GM12878 (cell line): ENCODE measurements around the gene RASGEF1B. TPM values are rescaled to one million over a fixed set of nuclear protein-coding genes. Genes with fewer than 3 reads are reported as not detected.

Experiments
- ATAC-seq: fragments of 200-7000 bp; cut with Tn5 transposase; 3 replicates; pipeline ENCODE4 v1.9.1; 2020; ENCODE audit warnings: mild to moderate bottlenecking, moderate library complexity
- BruUV-seq: library from RNA; stranded (reverse); fragments of 400-500 nt; replicated peaks from 2 replicates; lab custom pipeline; 2021; lab: Mats Ljungman, UMichigan
- CTCF ChIA-PET: fragments of 300-600 bp; sonication (Branson Sonifier 250); formaldehyde crosslinking; extraction: SDS; loops from one replicate; lab custom pipeline; 2021; ENCODE audit warnings: inconsistent platforms; lab: Yijun Ruan, JAX
- POLR2A ChIA-PET: fragments of 350-600 bp; formaldehyde crosslinking; extraction: SDS; loops from one replicate; lab custom pipeline; 2021; ENCODE audit warnings: inconsistent platforms; lab: Charles Lee
- RAD21 ChIA-PET: fragments of 300-600 bp; sonication (Branson Sonifier 250); formaldehyde crosslinking; loops from one replicate; lab custom pipeline; 2023; ENCODE audit warnings: antibody characterized with exemption; ENCODE audit not compliant: unreplicated experiment; lab: Charles Lee
- SMC1A ChIA-PET: fragments of 300-600 bp; sonication (Branson Sonifier 250); formaldehyde crosslinking; loops from one replicate; lab custom pipeline; 2023; ENCODE audit not compliant: unreplicated experiment, uncharacterized antibody; lab: Charles Lee
- DNase-seq: peaks from one replicate; pipeline ENCODE4 v3.0.0-alpha.2; 2011; ENCODE audit warnings: low read depth, low spot score
- FAIRE-seq: peaks from 3 replicates; lab custom pipeline; 2011; peaks lifted over from hg19 to GRCh38; lab: Jason Lieb, UNC
- H2AFZ ChIP-seq: 2 replicates; pipeline ENCODE4 v1.6.0; 2011; ENCODE audit warnings: low read depth, low read length, control low read depth; ENCODE audit not compliant: control insufficient read depth
- H3K27ac ChIP-seq: 2 replicates; pipeline ENCODE4 v1.5.1; 2011; ENCODE audit warnings: control low read depth; ENCODE audit not compliant: control insufficient read depth, insufficient read depth
- H3K27me3 ChIP-seq, 2 experiments: replicated peaks in 1 of 2; 2 replicates each; pipeline versions ENCODE4 v1.6.0 to v1.6.1; 2011; ENCODE audit warnings: low read length in 1 of 2; ENCODE audit not compliant: control insufficient read depth in 2 of 2, insufficient read depth in 2 of 2
- H3K36me3 ChIP-seq, 2 experiments: 2 replicates each; pipeline ENCODE4 v1.5.1; 2011; ENCODE audit warnings: low read length in 1 of 2; ENCODE audit not compliant: control insufficient read depth in 2 of 2, insufficient read depth in 2 of 2
- H3K4me1 ChIP-seq: 2 replicates; pipeline ENCODE4 v1.6.1; 2011; ENCODE audit warnings: mild to moderate bottlenecking, low read length, moderate library complexity, mixed read lengths; ENCODE audit not compliant: control insufficient read depth, insufficient read depth
- H3K4me2 ChIP-seq: 2 replicates; pipeline ENCODE4 v1.6.0; 2011; ENCODE audit warnings: control low read depth; ENCODE audit not compliant: control insufficient read depth, insufficient read depth
- H3K4me3 ChIP-seq: fragments of 200-600 bp; sonication (generic); 2 replicates; pipeline ENCODE4 v1.5.1; 2016
- H3K79me2 ChIP-seq: 2 replicates; pipeline ENCODE4 v1.6.0; 2011; ENCODE audit warnings: low read length; ENCODE audit not compliant: control insufficient read depth, insufficient read depth
- H3K9ac ChIP-seq: 2 replicates; pipeline ENCODE4 v1.8.0; 2011; ENCODE audit warnings: low read length, control low read depth, mixed read lengths; ENCODE audit not compliant: control insufficient read depth, insufficient read depth
- H3K9me3 ChIP-seq: replicated peaks from 3 replicates; pipeline ENCODE4 v1.5.1; 2011; ENCODE audit warnings: mild to moderate bottlenecking, low read length; ENCODE audit not compliant: control insufficient read depth, insufficient read depth
- H4K20me1 ChIP-seq: 2 replicates; pipeline ENCODE4 v1.6.0; 2011; ENCODE audit not compliant: control insufficient read depth, insufficient read depth
- ATF3 ChIP-seq: IDR thresholded peaks from 2 replicates; pipeline ENCODE4 v1.6.1; 2011; ENCODE audit warnings: low read depth, mild to moderate bottlenecking, low read length, moderate library complexity, borderline replicate concordance; ENCODE audit errors: extremely low read depth
- EED ChIP-seq: sonication (generic); IDR thresholded peaks from 2 replicates; pipeline ENCODE4 v1.6.1; 2016; ENCODE audit warnings: antibody characterized with exemption, low read depth
- MAX ChIP-seq: IDR thresholded peaks from 2 replicates; pipeline ENCODE4 v1.6.1; 2012; ENCODE audit warnings: low read depth, low read length, improper control_type of control experiment
- PAX5 ChIP-seq: IDR thresholded peaks from 2 replicates; pipeline ENCODE4 v1.6.1; 2011; ENCODE audit warnings: low read depth, low read length, borderline replicate concordance
- SPI1 ChIP-seq: IDR thresholded peaks from 2 replicates; pipeline ENCODE4 v1.6.1; 2011; ENCODE audit warnings: low read depth, mild to moderate bottlenecking, low read length, moderate library complexity, borderline replicate concordance; ENCODE audit not compliant: insufficient read depth
- SUZ12 ChIP-seq: fragments of 200-600 bp; sonication (generic); IDR thresholded peaks from one replicate; pipeline ENCODE4 v1.6.1; 2018; ENCODE audit warnings: antibody characterized with exemption, mild to moderate bottlenecking; ENCODE audit not compliant: unreplicated experiment
- USF2 ChIP-seq: IDR thresholded peaks from 2 replicates; pipeline ENCODE4 v1.6.1; 2011; ENCODE audit warnings: low read depth, low read length, improper control_type of control experiment, borderline replicate concordance
- WGBS: methylation state at CpG from one replicate; pipeline ENCODE4 v1.1.6; 2016; ENCODE audit warnings: low lambda C conversion rate; ENCODE audit not compliant: insufficient replicate concordance, insufficient coverage; ENCODE audit errors: missing lambda C conversion rate; 5-methylcytosine and 5-hydroxymethylcytosine counted together
- in situ Hi-C: fragments of 300-500 bp; cut with MboI; formaldehyde crosslinking; loops from 9 replicates; pipeline ENCODE4 v1.14.3; 2018; ENCODE audit warnings: mixed read lengths
- intact Hi-C: fragments of 100-400 bp; cut with micrococcal nuclease; formaldehyde crosslinking; loops from one replicate; pipeline ENCODE4 v1.14.2; 2022; ENCODE audit not compliant: unreplicated experiment
- polyA plus RNA-seq, 11 experiments: library from polyadenylated mRNA; depleted of rRNA in 4 of 11; unstranded in 6 of 11; stranded (reverse) in 5 of 11; fragments of >200 nt; fragmentation: Nextera tagmentation in 4 of 11; fragmentation: Illumina TruSeq in 1 of 11; extraction: Ambion mirVana in 4 of 11; extraction: Trizol in 1 of 11; gene quantifications; 1 replicate in 1 of 11; 2 replicates in 10 of 11; pipeline versions ENCODE4 v1.2.1 to v1.2.3, GENCODE V29; 2011 to 2016; ENCODE audit warnings: inconsistent platforms in 2 of 11, missing spikeins in 2 of 11, low read depth in 1 of 11
- total RNA-seq, 4 experiments: library from RNA; depleted of rRNA in 3 of 4; stranded (reverse); fragments of >200 nt in 3 of 4; fragmentation: Illumina TruSeq in 1 of 4; extraction: Trizol in 1 of 4; gene quantifications; 2 replicates each; pipeline versions ENCODE4 v1.2.1 to v1.2.3, GENCODE V29; 2013 to 2021
- TF ChIP-seq, protein P1 (sequence below): fragments of 450-650 bp; IDR thresholded peaks from 2 replicates; pipeline ENCODE4 v1.6.1; 2017; ENCODE audit warnings: mild to moderate bottlenecking, moderate library complexity

Gene RASGEF1B
- total and polyA plus RNA-seq, 10 of the 15 experiments (the other 5 are each of a cell fraction or from before 2014, with no cell fraction given): 0.03 to 0.24 (median 0.10) TPM; not detected in 2

- in situ Hi-C loops: no loop called here
Observed at GRCh38 chr4:81516241-81516640, 44.5 kb upstream of the RASGEF1B start.

GRCh38 chr4:81512757-81513501 lies 41.2 kb upstream of the RASGEF1B start:
- Histone ChIP-seq H3K9ac (no peak overlapping the region), H3K27me3 (no peaks in the 10 kb centered on the region; a peak in 1 of 4 replicates), H3K4me2 (no peak overlapping the region), H3K79me2 (no peaks in the 10 kb centered on the region), H3K9me3 (no peaks in the 10 kb centered on the region), H2AFZ (no peak overlapping the region), H3K4me1 (no peaks in the 10 kb centered on the region), H3K36me3 (no peaks in the 10 kb centered on the region), H3K27ac (no peak overlapping the region), H4K20me1 (no peaks in the 10 kb centered on the region), H3K4me3 (no peak overlapping the region)
- ChIA-PET RAD21 (no interaction called here), SMC1A (interaction anchor here (0.7 to 1.1 kb wide), 2 partner anchors 127 to 370 kb away, joined by 3 read pairs; no protein-coding TSS in a partner anchor), POLR2A (no interaction called here), CTCF (interaction anchor here (0.6 to 1.1 kb wide), 2 partner anchors 7 to 286 kb away, joined by 3 to 4 read pairs; no protein-coding TSS in a partner anchor)
- BruUV-seq: no TSS peak
- intact Hi-C loops: no loop called here
- DNase-seq: no peak
- in situ Hi-C loops: no loop called here
- WGBS: 41% methylated on average over 3 of the region's 4 CpGs
- ATAC-seq: no peak
- FAIRE-seq: no peak
- TF ChIP-seq SPI1: no peak
- TF ChIP-seq SUZ12: no peak
- TF ChIP-seq ATF3: no peak
- TF ChIP-seq, protein P1, sequence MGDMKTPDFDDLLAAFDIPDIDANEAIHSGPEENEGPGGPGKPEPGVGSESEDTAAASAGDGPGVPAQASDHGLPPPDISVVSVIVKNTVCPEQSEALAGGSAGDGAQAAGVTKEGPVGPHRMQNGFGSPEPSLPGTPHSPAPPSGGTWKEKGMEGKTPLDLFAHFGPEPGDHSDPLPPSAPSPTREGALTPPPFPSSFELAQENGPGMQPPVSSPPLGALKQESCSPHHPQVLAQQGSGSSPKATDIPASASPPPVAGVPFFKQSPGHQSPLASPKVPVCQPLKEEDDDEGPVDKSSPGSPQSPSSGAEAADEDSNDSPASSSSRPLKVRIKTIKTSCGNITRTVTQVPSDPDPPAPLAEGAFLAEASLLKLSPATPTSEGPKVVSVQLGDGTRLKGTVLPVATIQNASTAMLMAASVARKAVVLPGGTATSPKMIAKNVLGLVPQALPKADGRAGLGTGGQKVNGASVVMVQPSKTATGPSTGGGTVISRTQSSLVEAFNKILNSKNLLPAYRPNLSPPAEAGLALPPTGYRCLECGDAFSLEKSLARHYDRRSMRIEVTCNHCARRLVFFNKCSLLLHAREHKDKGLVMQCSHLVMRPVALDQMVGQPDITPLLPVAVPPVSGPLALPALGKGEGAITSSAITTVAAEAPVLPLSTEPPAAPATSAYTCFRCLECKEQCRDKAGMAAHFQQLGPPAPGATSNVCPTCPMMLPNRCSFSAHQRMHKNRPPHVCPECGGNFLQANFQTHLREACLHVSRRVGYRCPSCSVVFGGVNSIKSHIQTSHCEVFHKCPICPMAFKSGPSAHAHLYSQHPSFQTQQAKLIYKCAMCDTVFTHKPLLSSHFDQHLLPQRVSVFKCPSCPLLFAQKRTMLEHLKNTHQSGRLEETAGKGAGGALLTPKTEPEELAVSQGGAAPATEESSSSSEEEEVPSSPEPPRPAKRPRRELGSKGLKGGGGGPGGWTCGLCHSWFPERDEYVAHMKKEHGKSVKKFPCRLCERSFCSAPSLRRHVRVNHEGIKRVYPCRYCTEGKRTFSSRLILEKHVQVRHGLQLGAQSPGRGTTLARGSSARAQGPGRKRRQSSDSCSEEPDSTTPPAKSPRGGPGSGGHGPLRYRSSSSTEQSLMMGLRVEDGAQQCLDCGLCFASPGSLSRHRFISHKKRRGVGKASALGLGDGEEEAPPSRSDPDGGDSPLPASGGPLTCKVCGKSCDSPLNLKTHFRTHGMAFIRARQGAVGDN: no peak
- TF ChIP-seq MAX: no peak
- TF ChIP-seq PAX5: no peak

More at GRCh38 chr4:81516241-81516640, 44.5 kb upstream of the RASGEF1B start:
- WGBS: 39% methylated on average over 6 of the region's 6 CpGs
- H3K9me3 ChIP-seq: no peaks in the 10 kb centered on the region
- ChIA-PET CTCF (no interaction called here), POLR2A (no interaction called here), RAD21 (interaction anchor here (2.3 kb wide), 1 partner anchor 49 kb away, joined by 6 read pairs; no protein-coding TSS in a partner anchor), SMC1A (interaction anchor here (0.6 to 1.2 kb wide), 2 partner anchors 10 to 49 kb away, joined by 3 read pairs; no protein-coding TSS in a partner anchor)
- H3K9ac ChIP-seq: no peak overlapping the region
- DNase-seq: no peak
- no peaks in the 10 kb centered on the region for H3K79me2 ChIP-seq
- H3K4me2 ChIP-seq: no peak overlapping the region
- no peak overlapping the region for H3K27ac ChIP-seq
- TF ChIP-seq EED (no peak), USF2 (no peak)
- intact Hi-C loops: no loop called here
- no peak for FAIRE-seq
- ATAC-seq: no peak; the same call in 2 of the 3 replicates
- BruUV-seq: no TSS peak
- H2AFZ ChIP-seq: no peak overlapping the region
- H3K4me1 ChIP-seq: no peaks in the 10 kb centered on the region
- H3K27me3 ChIP-seq: no peaks in the 10 kb centered on the region; a peak in 1 of 4 replicates
- no peak overlapping the region for H3K4me3 ChIP-seq
- H4K20me1 ChIP-seq: no peaks in the 10 kb centered on the region
- no peaks in the 10 kb centered on the region for H3K36me3 ChIP-seq
